Mucosa of gallbladder (tissue), 1 donor: ENCODE data around the gene SLC16A10. TPM values are rescaled to one million over a fixed set of nuclear protein-coding genes. Genes with fewer than 3 reads are reported as not detected.
A peak's percentile ranks its signal among the peaks of the same experiment; 100 is the strongest.
"Not testable (repeated sequence)": the region's sequence is repeated elsewhere in the genome, so short reads cannot be mapped to it uniquely, and the experiment has no call there.

ENCODE experiments used
- DNase-seq: peaks from one replicate; pipeline ENCODE4 v3.0.0-alpha.2; 2020; ENCODE audit warnings: low spot score
- total RNA-seq: library from RNA; stranded (reverse); gene quantifications from one replicate; pipeline ENCODE4 v1.2.1, GENCODE V29; 2021
- donor health status: DM: no; HTN: no; CAD: no.

Gene SLC16A10
- total RNA-seq, 1 donor from 2014 or later = 2.2 TPM

DNA sequence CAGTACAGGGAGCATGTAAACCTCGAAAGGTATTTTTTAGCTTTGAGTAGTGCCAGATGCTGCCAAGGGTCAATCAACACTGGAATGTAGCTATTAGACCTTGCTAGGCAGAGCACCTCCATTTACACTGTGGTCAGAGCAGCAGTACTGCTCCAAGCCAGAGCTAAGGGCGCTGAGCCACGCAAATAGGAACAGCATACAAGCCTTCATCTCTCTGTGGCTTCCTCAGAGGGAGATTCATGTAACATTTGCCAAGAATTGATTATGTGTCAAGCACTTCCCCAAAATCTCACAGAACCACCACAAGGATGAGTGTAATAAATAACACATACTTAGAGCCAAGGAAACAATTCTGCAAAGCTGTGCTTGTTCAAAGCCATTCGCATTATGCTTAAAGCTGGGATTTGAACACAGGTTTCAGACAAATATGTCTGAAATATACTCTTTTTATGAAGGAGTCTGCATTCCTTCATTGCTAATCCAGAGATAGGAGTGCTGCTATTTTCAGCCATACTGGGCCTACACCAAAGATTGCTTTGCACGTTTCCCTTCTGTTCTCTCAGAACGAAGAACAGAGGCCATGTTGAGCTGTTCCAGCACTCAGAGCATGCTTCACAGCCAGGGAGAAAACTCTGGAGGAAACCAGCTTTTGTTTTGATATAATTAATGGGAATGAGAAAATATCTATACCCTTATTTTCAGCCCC is 97.7 kb downstream of the SLC16A10 start:
- DNase-seq = no peak

DNA sequence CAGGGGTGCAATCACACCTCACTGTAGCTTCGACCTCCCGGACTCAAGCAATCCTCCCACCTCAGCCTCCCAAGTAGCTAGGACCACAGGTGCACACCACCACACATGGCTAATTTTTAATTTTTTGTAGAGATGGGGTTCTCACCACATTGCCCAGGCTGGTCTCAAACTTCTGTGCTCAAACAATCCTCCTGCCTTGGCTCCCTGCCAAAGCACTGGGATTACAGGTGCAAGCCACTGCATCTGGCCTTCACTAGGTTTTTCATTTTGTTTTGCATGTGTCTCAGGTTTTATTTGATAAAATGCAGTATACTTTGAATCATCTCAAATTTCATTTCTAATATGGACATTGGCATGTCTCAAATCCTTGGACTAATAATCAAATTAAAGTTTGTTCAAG is 98.7 kb downstream of the SLC16A10 start:
- DNase-seq = no peak

DNA sequence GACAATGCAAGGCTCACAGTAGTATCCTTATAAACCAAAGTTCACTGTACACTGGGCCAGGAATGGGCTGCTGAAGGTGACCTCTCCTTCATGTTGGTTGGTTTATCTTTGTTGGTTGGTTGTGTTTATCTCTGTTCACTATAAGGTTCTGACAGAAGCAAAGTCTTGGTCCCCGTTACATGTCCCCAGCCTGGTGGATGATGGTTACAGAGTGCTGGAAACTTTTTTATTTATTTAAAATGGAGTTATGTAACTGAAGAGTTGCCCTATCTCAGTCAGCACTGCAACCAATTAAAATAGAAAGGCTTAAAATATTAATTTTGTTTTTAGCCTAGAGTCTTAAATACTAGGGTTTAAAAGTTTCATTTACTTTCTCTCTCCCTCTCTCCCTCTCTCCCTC is 100.6 kb downstream of the SLC16A10 start:
- no peak for DNase-seq

DNA sequence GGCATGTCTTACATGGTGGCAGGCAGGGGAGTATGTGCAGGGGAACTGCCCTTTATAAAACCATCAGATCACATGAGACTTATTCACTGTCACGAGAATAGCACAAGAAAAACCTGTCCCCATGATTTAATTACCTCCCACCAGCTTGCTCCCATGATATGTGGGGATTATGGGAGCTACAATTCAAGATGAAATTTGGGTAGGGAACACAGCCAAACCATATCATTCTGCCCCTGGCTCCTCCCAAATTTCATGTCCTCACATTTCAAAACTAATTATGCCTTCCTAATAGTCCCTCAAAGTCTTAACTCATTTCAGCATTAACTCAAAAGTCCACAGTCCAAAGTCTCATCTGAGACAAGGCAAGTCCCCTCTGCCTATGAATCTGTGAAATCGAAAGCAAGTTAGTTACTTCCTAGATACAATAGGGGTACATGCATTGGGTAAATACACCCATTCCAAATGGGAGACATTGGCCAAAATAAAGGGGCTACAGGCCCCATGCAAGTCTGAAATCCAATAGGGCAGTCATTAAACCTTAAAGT is 102.4 kb downstream of the SLC16A10 start:
- DNase-seq = not testable (repeated sequence)

DNA sequence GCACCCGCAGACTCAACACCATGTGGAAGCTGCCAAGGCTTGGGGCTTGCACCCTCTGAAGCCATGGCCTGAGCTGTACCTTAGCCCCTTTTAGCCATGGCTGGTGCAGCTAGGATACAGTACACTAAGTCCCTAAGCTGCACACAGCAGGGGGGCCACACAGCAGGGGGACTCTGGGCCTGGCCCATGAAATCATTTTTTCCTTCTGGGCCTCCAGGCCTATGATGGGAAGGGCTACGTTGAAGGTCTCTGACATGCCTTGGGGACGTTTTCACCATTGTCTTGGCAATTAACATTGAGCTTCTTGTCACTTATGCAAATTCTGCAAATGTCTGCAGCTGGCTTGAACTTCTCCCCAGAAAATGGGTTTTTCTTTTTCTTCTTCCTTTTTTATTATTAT is 103.3 kb downstream of the SLC16A10 start:
- no peak for DNase-seq

DNA sequence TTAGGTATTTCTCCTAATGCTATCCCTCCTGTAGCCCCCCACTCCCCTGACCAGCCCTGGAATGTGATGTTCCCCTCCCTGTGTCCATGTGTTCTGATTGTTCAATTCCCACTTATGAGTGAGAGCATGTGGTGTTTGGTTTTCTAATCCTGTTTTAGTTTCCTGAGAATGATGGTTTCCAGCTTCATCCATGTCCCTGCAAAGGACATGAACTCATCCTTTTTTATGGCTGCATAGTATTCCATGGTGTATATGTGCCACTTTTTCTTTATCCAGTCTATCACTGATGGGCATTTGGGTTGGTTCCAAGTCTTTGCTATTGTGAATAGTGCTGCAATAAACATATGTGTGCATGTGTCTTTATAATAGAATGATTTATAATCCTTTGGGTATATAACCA is 103.8 kb downstream of the SLC16A10 start:
- not testable (repeated sequence) for DNase-seq

DNA sequence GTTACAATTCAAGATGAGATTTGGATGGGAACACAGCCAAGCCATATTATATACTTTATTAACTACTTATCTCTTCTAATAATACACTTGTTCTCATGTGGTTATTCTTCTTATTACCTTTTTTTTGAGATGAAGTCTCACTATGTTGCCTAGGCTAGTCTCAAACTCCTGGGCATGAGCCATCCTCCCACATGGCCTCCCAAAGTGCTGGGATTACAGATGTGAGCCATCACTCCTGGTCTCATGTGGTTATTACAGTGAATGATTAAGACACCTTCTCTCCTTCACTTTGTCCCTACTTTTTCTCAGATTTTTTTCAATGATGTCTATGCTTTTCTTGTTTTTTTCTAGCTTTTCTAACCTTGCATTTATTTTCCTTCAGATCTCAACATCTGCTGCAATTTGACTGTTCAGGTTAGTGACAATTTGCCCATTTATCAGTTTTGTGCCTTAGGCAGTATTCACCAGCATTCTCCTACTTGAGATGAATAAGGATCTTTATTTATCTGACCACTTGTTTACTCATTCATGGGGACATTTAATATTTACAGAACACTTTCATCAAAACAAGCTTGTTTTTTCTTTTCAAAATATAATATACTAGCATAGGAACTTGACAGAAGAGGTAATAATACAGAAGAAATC is 105.7 kb downstream of the SLC16A10 start:
- no peak for DNase-seq

DNA sequence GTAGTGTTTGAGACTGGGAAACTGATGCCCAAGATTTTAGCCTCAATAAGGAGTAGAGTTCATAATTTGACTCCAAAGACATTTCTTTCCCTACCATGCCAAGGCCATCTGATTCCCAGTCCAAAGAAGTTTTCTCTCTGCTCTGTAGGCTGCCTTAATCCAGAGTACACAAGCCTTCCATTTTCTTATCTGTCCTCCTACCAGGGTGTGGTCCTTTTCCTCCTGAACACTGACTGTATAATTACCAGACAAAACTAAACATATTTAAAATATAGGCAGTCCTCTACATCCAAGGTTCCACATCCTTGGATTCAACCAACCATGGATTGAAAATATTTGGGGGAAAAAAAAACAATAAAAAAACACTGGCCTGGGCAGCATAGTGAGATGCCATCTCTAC is 108.4 kb downstream of the SLC16A10 start:
- DNase-seq = no peak

DNA sequence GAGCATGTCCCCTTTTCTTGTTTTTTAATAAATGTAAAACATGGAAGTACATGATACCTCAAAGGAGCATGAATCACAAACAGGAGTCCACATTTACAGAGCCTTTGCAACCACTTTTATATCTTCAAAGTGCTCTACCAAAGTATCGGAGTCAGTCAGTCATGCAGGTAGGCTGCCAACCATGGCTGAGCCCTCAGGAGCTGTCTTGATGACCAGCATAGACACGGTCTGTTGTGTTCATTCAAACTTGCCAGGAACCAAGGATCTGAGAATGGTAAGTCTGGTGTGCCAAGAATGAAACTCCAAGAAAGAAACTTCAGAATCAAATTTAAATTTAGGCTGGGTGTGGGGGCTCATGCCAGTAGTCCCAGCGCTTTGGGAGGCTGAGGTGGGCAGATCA is 111.5 kb downstream of the SLC16A10 start:
- DNase-seq = no peak

DNA sequence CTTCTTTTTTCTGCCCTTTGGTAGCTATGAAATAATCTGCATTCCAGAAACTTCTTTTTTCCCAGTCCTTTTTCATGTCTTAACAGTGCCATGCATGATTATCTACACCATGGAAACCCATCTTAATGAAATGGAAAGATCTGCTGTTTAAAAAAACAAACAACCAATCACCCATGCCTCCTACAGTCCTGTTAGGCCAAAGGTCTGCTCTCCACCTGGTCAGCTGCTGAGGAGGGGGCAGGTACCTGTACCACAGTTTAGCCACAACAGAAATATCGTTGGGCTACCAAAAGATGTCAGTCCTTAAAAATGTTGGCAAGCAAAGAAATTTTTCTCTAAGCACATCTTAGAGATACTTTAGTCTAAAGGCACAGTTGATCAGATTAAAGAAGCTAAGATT is 112.6 kb downstream of the SLC16A10 start:
- no peak for DNase-seq

DNA sequence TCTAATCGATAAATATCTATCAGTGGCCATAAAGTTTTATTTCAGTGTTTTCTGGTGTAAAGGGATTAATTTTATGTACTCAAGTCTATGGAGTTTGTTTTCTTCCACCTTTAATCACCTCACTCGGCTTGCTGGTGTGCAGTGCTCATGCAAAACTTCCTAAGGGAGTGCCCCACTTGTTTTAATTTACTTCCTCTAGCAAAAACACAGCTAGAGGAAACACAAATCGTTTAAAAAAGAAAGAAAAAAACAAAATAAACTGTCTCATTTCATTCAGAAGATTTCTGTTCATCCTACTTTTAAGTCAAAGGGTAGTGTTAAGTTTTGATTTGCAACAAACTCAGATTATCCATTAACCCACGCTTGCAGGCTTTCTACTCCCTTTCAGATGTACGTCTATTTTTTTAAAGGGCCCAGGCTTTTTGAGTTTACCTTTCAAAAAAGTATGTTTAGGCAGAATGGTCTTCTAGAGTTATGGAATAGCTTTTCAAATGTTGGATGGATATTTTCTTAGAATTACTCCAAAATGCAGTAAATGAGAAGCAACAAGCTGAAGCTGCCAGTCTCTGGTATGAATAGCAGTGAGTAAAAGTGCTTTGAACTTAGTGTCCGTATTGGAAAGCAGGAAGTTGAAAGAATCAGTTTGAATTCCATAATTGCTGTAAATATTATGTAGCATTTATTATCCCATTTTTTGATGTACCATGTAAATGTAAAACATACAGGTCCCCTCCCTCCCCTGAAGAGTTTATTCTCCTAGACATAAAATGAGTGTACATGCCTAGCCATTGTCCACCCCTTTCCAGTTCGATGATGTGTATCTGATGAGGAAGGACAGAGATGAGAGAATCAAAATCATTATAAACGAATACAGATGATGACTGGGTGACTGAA is 113.3 kb downstream of the SLC16A10 start:
- DNase-seq = no peak

DNA sequence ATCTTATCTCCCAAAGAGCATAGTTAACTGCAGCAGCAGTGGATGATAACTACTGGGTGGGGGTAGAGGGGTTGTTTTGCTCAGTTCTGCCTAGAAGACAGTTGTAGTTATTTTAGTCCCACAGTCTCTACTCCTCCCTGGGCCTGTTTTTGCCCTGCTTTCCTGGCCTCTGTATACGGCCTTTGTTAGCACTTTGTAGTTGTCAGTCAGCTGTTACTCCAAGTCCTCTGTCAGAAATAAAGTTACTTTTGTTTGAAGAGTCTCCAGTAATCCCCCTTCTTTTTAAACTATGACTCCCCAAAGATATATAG is 113.9 kb downstream of the SLC16A10 start:
- no peak for DNase-seq

DNA sequence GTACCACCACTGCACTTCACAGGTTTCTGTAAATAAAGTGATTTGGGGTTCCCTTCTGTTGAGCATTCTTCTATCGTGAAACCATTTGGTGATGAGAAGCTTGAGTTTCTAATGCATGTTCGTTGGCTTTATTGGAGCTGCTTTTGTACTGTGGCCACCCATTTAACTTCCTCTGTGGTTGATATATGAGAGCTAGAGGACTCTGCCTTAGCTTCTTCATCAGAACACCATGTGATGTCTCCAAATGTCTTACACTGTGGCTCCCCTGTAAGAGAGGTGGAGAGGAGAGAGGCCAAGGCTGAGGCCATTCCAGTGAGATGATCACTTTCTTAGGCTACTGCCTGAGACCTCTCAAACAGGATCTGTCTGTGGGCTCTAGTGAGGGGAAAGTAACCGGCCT is 114.5 kb downstream of the SLC16A10 start:
- DNase-seq = no peak

DNA sequence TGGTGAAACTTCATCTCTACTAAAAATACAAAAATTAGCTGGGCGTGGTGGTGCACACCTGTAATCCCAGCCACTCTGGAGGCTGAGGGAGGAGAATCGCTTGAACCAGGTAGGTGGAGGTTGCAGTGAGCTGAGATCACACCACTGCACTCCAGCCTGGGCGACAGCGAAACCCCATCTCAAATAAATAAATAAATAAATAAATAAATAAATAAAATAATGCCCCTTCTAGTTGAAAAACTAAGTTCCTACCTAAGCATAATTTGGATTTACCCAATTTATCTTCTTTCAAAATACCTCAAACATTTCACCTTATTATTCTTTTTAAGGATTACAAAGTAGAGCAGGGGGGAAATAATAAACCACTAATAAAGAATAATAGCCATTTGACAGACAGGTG is 116.2 kb downstream of the SLC16A10 start:
- DNase-seq = not testable (repeated sequence)

DNA sequence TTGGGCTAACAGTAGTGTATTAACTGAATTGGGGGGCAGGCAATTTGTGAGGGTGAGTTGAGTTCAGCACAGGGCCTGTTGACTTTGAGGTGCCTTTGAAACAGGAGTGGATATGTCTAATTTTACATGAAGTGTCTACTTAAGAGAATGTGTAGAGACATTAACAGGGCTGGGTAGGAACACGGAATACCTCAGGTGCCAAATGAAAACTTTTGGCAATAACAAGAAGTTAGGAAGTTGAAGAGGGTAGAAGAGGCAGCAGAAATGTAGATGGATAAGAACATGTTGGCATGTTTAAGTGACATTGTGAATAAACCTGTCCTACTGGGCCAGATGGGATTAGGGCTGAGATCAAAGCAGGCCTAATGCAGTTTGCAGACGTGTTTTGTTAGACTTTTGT is 117.0 kb downstream of the SLC16A10 start:
- DNase-seq = no peak

DNA sequence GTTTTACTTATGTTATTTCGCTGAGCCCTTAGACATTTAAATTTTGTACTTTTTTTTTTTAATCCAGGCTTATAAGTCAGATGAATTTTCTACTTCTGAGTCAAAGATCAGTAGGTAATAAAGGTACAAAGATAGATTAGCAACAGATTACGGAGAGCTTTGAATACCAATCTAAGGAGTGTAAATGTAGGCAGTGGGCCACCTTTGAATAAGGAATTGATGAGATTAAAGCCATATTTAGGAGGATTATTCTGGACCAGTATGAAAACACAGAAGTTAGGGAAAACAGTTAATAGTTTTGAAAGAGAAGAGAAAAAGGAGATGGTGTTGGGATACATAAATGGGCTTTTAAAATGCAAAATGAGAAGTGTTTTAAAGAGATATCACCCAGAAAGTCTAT is 117.6 kb downstream of the SLC16A10 start:
- DNase-seq = no peak

DNA sequence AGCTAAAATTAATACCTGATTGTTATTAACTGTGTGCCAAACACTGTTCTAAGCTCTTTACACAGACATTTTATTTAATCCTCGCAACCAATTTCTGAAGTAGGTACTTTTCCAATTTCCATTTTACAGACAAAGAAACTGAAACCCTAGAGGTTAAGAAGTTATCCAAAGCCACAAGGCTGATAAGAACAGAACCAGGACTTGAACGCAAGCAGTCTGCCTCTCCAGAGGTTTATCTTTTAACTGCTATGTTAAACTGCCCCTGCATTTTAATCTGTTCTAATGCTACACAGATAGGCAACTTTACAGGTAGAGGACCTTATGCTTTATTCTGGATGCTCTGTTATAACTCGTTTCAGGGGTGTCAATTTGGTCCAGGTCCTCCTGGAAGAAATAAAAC is 118.2 kb downstream of the SLC16A10 start:
- DNase-seq = no peak

DNA sequence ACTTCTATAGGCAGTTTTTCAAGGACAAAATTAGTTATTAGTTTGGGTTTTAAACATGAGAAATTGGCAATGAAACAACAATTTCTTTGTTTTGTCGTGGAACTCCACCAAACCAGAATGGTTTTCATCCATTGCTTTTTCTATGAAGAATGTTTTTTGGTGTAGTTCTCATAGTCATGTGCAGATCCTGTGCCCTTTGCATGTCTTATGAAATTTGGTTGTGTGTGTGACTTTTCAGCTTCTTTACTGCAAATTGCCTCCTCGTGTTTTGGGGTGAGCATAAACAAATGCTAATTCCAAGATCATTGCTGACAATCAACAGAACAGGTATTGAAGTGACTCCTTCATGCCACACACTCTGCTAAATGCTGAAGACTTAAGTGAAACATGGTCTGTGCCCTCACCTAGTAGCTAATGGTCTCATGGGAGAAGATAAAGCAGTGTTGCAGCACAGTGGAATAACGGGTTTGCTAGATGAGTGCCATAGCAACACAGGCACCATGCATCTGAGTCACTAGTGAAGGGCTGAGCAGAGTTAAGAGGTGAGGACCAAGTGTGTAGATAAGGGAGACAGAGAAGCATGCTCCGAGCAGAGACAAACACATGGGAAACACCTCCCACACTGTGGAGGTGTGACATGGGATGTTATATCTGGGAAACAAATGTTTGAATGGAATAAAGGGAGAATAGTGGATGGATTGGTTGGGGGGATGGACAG is 120.0 kb downstream of the SLC16A10 start:
- DNase-seq = no peak

DNA sequence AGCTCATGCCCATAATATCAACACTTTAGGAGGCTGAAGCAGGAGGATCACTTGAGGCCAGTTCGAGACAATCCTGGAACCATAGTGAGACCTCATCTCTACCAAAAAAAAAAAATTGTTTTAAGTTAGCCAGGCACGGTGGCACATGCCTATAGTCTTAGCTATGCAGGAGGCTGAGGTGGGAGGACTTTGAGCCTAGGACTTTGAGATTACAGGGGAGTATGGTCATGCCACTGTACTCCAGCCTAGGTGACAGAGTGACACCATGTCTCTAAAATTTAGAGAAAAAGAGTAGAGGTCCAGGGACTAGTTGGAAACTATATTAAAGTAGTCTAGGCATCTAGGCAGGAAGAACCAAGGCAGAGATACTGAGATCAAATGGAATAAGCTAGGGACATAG is 121.6 kb downstream of the SLC16A10 start:
- DNase-seq = no peak

DNA sequence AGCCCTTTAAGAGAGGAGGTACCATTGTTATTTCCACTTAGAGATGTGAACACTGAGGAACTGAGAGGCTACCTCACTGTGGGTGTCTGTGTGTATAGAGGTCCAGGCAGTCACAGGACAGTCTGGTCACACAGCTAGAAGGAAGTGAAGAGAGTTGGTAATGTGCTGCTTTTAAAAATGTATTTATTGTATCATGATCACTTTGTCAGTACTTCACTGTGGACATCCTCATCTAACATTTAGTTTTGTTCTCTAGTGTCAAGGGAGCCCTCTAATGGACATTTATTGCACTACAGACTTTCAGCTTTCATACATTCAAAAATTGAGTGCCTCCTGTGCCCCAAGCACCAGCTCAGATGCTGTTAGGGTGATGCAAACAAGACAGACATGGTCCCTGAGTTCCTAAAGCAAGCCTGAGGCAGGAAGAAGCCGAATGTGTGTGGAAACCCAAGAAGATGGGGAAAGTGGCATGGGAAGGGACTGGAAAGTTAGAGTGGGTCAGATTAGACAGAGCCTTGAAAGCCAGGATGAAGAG is 123.0 kb downstream of the SLC16A10 start:
- DNase-seq = peak; percentile 20

DNA sequence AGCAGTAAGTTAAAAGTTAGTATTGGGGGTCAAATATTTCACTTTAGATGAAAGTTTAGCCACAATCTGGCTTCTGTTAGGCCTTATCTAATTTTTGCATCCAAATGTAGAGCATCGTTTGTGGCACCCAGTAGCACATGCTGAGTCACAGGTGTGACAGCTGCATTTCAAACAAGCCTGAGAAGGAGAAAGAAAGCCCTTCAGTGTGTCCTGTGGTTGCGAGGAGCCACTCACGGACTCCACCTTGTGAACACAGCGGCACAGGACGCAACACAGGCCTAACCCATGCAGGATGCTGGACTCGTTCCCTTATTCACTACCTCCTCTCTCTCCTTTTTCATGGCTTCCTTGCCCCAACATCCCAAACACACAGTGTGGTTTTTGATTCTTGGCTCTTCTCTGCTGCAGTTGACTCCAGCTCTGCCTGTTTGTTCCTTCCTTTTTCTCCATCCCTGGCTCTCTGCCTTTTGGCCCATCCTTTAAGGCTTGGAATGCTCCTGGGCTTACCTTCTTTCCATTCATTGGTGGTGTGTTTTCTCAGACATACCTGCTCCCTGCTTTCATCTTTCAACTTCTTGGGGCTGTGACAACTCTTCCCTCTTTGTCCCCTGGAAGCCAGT is 124.2 kb downstream of the SLC16A10 start:
- no peak for DNase-seq
